SKM-1 treated with dmso at 0.1 percent for 144 hours (cell line): ENCODE results near the gene AUTS2.

Experiments
- DNase-seq: peaks from one replicate; lab custom pipeline; 2025; ENCODE audit not compliant: unreplicated experiment; lab: John Stamatoyannopoulos, UW

The AUTS2 gene

DNA sequence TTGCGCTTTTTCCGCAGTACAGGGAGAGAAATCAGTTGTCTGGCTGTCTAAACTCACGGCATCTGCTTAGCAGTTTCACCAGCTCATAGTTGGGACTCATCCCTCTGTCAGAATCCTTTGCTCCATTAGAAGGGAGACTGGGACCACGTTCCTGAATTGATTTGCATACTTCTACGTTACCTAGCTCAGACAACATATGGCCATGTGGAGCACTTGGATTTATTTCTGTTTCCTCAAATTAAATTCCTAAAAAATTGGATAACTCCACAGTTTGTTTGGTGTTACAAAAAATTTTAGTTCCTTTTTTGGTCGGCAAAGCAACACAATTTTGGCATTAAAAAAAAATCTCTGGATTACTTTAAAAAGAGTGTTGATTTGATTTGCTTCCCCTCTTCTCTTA lies 614.0 kb downstream of the AUTS2 start:
- no peak for DNase-seq

DNA sequence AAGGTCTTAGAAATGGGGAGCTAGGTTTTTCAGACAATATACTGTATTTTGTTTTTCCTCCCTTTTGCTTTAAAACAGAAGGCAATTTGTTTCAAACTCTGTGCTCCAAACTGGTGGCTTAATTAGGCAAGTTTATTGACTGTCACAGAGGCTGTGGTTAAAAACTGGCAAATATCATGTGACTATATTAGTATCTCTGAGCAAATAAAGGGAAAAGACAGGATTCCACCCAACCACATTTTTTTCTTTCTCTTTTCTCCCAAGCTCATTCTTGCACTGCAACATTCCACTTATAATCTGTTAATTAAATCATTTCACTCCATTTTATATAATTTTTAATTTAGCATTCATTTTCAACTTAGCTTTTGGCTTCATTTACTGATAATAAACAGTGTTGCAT lies 615.8 kb downstream of the AUTS2 start:
- no peak for DNase-seq

DNA sequence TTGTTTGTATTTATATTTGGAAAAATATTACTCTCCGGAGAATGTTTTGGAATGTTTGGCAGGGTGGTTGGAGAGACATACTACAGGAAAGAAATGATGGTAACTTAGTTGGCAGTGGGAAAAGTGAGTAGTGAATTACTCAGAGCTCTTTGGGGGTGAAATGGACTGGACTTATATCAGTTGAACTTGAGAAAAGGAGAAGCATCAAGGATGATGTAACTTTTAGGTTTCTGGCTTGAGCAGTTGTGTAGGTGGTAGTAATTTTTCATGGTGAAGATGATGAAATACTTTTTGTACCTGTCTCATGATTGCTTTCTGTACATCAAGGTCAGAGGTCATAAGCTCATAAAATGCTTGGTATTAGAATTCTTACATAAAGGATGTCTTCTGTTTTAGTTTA lies 617.2 kb downstream of the AUTS2 start:
- peak; percentile 10 for DNase-seq

DNA sequence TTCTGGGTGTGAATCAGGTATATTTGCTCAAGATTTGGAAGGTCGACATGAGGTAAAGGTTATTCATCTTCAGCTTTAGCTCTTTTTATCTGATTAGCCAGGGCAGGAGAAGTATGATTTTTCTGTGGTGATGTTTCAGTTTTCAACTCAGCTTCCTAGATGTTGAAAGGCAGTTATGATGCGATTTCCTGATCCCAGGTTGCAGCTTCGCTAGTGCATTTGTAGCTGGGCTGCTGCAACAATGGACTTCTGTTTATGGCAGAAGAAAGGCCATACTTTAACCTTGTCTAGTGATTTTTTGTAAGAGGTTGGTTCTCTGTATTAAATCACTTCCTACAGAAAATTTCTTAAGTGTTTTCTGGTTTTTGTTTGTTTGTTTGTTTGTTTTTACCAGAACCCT lies 619.3 kb downstream of the AUTS2 start:
- no peak for DNase-seq

DNA sequence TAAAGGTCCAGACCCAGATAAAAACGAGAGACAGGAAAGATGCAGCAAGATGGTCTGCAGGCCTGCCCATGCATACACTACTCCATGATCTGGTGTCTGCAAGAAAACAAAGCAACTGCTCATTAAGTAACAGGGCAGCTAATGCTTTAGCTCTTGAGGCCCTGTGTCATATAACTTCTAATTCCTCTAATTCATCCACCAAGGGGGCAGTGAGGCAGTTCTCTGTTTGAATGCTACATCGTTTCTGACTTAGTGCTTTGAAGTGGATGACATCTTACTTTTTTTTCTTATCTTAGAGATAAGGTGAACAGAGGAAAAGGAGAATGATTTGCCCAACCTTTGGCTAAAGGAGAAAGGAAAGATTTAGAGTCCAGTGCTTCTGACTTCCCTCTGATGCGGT lies 619.7 kb downstream of the AUTS2 start:
- DNase-seq: no peak

DNA sequence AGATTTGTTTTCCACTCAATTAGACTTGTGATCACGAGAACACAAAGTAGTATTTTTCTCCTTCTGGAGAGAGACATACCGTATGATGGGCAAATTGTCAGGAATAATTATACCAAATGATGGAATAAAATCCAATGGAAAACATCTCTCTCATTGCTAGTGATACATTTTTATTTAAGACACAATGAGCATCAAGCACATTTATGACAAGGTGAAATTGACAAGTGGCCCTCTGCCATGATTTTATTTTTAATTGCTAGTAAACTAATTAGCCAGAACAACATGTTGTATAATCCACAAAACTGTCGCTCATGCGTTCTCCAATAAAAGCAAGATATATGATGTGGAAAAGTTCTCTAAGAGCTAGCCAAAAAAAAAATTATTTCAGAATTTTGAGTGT lies 620.8 kb downstream of the AUTS2 start:
- no peak for DNase-seq

DNA sequence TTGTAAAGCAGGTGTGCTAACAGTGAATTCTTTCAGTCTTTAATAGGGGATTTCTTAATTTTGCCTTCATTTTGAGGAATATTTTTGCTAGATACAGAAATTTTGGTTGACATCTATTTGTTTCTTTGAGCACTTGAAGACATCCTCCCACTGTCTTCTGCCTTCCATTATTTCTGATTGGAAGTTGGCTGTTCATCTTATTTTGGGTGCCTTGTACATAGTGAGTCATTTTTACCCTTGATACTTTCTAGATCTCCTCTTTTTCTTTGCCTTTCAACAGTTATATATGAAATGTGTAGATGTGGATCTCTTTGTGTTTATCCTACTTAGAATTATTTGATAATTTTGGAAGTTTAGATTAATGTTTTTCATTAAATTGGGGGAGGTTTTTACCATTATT lies 631.0 kb downstream of the AUTS2 start:
- DNase-seq: no peak

DNA sequence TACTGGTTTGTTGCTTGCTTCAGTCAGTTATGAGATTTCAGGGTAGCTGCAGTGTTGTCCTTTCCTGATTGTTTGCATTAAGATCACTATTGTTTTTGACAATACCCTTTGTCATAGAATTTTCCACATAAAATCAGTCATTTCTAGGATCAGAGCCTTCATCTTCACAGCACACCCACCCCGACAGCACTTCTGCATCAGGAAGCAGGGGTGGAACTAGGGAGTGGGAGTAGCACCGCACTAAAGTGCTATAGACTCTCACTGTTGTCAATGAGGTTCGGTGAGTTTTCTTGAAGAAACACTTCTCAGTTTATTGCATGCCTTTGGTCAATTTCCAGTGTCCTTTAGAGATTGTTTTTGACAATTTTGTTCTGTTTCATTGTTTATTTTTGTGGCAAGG lies 632.5 kb downstream of the AUTS2 start:
- no peak for DNase-seq

DNA sequence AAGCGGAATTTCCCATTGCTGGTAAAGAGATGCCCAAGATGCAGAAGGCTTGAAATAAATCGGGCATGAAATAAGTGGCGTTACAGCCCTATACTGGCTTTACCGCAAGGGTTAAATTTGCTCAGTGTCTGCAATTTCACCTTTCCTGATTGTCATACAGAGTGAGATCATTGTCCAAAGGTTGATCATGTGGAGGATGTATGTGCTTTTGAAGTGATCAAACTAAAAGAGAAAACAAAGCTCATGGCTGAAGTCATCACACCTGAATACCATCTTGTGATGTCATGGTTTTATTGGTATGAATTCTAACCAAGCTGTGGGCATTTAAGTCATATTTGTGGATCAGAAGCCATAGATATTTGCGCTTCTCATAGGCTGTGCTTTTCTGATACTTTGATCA lies 635.5 kb downstream of the AUTS2 start:
- DNase-seq: no peak

DNA sequence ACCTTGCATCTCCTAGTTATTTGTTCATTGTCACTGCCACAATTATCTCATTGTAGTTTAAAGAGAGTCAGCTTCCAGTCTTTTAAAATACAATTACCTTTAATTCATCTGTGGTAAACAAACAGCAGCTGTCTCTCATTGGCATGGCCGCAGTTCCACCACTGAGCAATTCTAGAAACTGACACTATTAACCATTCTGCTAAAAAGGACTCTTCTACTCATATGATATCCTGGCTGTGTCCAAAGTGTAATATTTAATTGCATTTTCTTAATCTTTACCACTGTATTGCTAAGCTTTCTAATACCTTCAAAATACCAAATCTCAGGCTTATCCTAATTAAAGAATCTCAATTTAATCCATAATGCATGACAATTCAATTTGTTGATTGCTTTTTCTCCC lies 639.0 kb downstream of the AUTS2 start:
- no peak for DNase-seq

DNA sequence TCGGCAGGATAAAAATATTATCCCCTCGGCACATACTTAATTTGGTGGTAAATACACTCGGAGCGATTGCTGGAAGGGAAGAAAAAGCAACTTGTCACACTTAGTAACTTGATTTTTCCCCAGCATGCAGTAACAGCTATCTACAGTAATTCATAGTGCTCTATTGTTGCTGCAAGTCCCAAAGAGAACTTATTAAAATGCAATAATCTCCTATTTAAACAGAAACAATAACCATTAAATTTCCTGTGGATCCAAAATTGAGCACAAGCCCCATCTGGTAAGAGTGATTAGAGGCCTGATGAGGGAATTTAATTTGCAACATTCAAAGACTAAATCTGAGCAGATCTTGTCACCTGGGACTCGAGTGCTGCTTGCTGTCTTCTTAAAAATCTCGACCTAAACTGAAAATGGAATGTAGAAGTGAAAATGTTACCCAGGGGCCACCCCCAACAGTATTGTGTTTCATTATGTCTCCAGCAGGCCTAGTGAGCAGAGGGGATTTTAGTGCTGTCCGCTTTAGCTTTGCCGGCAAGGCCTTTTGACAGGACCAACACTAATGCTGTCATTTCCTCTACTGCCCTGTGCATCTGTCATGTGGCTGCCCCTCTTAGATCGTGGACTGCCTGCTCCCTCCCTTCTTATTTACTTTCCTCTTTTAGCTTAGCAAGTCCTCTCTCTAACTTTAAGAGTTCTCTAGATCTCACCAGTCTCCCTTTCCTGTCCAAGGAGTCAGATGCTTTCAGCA lies 639.7 kb downstream of the AUTS2 start:
- DNase-seq: no peak

DNA sequence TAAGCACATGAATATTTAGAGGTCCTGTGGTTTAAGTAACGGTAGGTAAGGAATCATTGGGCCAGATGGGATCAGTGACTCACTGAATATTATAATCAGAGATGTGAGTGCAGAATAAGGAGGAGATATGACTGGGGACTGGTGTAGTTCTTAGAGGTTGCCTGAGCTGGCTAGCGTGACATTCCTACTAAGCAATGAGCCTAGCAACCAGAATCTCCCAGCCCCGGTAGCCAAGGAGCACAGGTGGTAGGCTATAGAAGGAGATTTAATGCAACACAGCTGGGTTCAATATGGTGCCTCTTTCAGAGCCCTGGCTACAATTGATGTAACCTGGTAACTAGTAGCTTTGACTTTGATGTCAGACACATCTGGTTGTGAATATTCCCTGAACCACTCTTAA lies 641.6 kb downstream of the AUTS2 start:
- no peak for DNase-seq

DNA sequence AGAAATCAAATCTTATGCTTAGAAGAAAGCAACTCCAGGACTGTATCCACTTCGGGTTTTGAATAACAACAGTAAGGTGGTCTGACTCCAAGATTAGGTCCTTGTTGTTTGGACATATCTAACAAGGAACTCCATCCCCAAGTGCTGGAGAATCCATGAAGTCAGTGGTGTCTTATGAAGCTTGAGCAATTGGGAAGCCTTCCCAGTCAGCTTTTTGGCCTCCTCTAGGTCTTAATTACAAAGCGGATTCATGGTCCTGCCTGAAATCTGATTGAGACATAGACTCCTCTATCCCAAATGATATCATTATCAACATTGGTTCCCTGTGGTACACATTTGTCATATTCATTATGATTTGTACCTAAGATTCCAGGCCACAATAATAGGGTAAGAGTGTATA lies 642.6 kb downstream of the AUTS2 start:
- no peak for DNase-seq

DNA sequence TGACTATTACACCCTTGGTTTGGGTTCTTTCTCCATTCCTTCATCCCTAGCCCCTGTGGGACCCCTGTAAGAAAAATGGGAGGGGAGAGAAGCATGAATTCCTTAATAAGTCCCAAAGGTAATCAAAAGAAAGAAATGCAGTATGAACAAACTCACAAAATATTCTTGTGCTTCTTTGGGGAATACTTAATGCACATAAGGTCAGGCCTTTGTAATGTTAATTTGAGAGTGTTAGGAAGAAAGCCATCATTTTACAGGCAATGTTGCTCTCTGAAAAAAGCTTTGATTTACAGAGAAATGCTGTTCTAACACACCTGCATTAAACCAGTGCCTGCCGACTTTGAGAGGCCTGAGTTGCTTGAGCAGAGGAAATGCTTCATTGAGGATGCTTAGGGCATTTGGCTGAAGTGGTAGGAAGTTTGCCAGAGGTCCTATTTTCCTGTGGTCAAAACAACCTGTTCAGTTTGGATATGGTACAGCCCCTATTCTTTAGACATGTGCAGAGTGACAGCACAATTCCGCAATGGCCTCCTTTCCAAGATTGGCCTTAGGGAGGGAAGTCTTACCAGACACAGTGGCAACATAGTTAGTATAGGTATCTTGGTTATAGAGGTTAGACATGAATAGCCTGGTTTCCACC lies 643.4 kb downstream of the AUTS2 start:
- no peak for DNase-seq

DNA sequence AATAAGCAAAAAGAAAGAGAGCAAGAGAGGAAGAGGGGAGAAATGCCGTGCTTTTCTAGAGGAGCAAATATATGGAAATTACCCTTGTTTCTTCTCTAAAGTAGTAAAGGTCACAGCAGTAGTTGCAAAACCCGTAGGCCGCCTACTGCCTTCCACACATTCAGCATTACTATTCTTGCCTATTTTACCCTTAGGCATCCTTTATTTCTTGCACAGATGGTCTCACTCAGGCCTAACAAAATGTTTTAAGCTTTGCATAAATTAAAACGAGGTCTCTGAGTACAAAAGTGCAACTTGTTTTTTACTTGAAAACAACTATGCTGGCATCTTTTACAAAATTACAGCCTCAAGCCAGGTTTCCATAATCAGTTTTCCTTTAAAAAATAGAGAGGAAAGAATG lies 644.6 kb downstream of the AUTS2 start:
- DNase-seq: no peak

DNA sequence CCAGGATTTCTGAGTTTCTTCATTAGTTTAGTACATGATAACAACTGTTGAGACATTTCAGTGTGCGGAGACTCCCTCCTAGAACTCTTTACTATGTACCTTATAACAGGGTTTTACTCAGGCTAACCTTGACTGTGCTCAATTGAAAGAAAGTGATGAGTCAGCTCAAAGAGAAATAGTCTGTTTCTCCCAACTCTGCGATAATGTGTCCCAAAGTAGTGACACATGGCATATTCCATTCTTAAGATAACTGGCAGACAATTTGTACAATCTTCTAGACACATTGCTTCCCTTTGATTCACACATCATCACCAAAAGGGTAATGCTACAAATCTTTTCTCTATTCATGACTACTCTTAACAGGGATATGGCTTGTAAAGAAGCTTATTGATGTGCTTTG lies 645.2 kb downstream of the AUTS2 start:
- no peak for DNase-seq

DNA sequence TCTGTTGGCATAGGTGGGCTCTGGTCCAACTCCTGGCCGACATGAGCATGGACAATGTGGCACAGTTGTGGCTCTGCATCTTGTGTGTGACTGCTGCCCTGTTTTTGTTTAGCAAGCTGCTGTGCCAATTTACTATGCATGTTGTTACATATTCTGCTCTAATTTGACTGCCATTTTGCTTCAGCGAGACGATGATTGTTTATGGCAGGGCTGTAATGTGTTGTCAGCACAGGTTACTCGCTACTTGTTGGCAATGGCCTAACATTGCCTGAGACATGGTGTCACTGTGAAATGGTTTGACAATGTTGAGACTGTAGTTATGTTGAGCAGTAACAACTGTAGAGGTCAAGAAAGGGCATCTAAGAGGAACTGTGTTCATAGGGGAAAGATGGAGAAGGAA lies 659.6 kb downstream of the AUTS2 start:
- no peak for DNase-seq

DNA sequence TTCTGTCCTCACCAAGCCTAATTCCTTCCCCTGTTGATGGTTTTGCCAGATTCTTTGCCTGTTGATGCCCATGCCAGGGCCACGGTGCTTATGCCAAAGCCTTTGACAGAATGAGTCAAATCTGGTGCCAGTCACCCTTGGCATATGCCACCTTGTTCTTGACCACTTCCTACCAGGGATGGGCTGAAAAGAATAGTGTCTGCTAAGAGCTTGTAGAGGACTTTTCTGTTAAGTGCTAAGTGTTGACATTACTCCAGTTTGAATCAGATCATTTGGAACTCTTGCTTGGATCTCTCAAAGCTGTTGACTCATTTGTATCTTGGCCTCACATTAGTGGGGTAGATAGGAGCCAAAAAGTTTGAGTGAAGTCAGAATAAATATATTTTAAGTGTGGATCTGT lies 661.2 kb downstream of the AUTS2 start:
- DNase-seq: no peak

DNA sequence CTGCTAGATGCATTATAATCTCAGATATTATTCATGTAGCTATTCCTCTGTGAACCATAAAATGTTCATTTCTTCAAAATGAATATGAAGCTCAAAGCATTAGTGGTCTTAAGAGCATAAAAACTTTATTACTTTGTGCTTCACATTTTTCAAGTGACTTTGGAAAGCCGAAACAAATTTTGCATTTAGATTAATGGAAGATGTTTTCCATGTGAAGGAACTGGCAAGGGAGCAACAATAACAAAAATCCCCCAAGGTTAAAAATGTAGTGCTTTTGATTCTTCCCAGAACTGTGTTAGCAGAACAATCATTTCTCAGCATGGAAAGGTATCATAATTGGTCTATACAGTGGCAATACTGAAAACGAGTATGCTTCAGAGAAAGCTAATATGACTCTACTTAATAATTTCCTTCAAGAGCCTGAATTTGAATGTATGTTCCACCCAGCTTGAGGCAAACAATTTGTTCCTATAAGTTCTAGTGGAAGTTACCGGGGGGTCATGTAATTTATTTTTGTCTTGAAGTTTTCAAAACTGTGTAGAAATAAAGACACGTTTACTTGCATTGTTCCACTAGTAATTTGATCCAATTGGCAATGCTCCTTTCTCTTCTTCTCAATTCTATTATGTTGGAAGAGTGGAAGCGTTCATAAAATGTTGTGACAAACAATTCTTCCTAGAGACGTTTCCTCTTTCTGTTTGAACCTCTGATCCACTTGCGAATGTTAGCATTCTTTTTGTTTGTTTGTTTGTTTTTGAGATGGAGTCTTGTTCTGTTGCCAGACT lies 665.4 kb downstream of the AUTS2 start:
- no peak for DNase-seq

DNA sequence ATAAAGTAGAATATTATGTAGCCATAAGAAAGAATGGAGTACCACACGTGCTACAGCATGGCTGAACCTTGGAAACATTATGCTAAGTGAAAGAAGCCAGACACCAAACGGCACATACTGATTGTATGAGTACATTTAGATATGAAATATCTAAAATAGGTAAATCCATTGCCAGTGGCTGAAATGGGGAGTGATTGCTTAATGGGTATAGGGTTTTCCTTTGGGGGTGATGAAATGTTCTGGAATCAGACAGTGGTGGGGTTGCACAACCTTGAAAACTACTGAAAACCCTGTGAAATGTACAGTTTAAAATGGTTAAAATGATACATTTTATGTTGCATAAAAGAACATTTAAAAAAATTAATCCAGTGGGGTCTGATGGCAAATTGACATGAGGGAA lies 667.9 kb downstream of the AUTS2 start:
- no peak for DNase-seq

DNA sequence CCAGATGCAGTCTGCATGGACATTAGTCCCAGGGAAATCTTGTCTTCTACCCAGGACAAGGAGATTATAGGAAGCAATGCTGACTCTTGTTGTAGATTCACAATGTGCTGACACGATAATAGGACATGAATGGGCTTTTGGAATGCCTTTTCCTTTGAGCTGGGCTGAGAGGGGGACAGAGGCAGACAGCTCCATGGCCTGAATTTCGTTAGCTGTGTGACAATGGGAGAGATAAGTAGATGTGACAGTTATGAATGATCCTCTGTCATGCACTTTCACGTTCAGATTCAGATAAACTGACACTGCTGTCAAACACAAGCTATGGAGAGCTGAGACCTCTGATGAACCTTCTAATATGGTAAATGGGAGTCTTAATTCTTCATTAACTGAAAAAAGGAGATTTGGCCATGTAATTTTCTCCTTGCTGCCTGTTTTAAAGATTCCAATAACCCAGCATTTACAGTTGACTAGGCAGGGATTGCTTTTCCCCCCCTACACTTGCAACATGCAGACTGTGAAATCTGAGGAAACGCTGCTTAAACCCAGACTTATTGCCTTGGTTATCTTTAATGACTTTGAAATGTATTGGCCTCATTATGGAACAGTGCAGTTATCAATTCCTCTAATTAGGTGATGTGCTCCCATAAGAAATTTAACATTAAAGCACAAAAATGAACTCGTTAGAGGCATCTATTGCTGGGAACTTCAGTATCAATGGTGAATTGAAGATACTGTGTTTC lies 669.3 kb downstream of the AUTS2 start:
- no peak for DNase-seq

DNA sequence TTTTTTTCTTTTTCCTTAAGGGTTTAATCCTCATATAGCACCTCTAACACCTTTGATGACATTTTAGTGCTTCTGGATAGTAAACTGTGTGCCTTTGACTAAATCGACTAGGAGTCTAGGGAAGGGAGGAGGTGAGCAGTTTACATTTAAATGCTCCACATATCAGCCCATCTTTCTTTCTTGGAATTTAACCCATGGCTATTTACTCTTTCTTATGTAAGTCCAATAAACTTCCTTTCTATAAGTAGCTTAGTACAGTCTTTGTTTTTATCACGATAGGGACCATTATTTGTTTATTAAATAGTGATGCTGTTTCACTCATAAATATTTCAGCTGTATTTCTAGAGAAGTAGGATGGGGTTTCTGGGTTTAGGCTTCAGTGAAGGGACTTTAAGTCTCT lies 669.9 kb downstream of the AUTS2 start:
- DNase-seq: no peak
